ENCODE measurements around the gene KCTD19.

GRCh38 chr16:67250045-67250327 lies 76.6 kb downstream of the KCTD19 start:
- no peak for TF ChIP-seq GATA2 (IDR thresholded peaks at IDR 0.05; ENCODE audit: low read depth, low read length)
- no peak for TF ChIP-seq GATA3 (IDR thresholded peaks at IDR 0.05; ENCODE audit: low read depth, low read length)

Data from SH-SY5Y (cell line).